GM12892 (cell line): Measurements from ENCODE around the gene NDRG2.
"Not testable (repeated sequence)": the region's sequence is repeated elsewhere in the genome, so short reads cannot be mapped to it uniquely, and the experiment has no call there.

ENCODE experiments used
- POLR2A ChIP-seq: IDR thresholded peaks from 2 replicates; pipeline ENCODE4 v1.6.1; 2011; ENCODE audit warnings: low read depth, low read length, control low read depth
- POLR2AphosphoS5 ChIP-seq: IDR thresholded peaks from 2 replicates; pipeline ENCODE4 v1.6.1; 2011; ENCODE audit warnings: low read depth, low read length, control low read depth
- TAF1 ChIP-seq: IDR thresholded peaks from 2 replicates; pipeline ENCODE4 v1.6.1; 2011; ENCODE audit warnings: low read depth, mild to moderate bottlenecking, control low read depth, low read length, borderline replicate concordance

GRCh38 chr14:21040941-21041340 is 16.1 kb upstream of the NDRG2 start:
- not testable (repeated sequence) for TF ChIP-seq POLR2A, POLR2AphosphoS5, TAF1
